Psoas muscle (tissue), 8 donors: Measurements from ENCODE around the gene ITPR2. TPM values are rescaled to one million over a fixed set of nuclear protein-coding genes. Genes with fewer than 3 reads are reported as not detected.

ENCODE experiments used
- ATAC-seq, 4 donors: fragments of 200-7000 bp; cut with Tn5 transposase; one replicate each; pipeline ENCODE4 v1.9.1; 2020; ENCODE audit warnings: moderate library complexity in 3 of 4, mild to moderate bottlenecking in 2 of 4
- DNase-seq, 2 donors: peaks; one replicate each; pipeline ENCODE4 v3.0.0-alpha.2; 2020
- H3K27ac ChIP-seq: fragments of 200-600 bp; one replicate; pipeline ENCODE4 v1.8.0; 2022
- H3K27me3 ChIP-seq, 3 donors: fragments of 200-600 bp in 1 of 3; one replicate each; pipeline versions ENCODE4 v1.6.1 to v1.8.0; 2013 to 2022; ENCODE audit warnings: low read length in 2 of 3, mild to moderate bottlenecking in 2 of 3, moderate library complexity in 1 of 3; ENCODE audit not compliant: insufficient read depth in 3 of 3
- H3K36me3 ChIP-seq, 2 donors: fragments of 200-600 bp in 1 of 2; one replicate each; pipeline versions ENCODE4 v1.6.1 to v1.8.0; 2013 to 2022; ENCODE audit warnings: low read depth in 1 of 2, mild to moderate bottlenecking in 1 of 2, moderate library complexity in 1 of 2; ENCODE audit not compliant: insufficient read depth in 1 of 2
- H3K4me1 ChIP-seq: fragments of 200-600 bp; one replicate; pipeline ENCODE4 v1.8.0; 2022
- H3K4me3 ChIP-seq: fragments of 200-600 bp; one replicate; pipeline ENCODE4 v1.8.0; 2022; ENCODE audit warnings: mild to moderate bottlenecking
- H3K9me3 ChIP-seq: fragments of 200-600 bp; one replicate; pipeline ENCODE4 v1.8.0; 2022
- CTCF ChIP-seq: fragments of 200-600 bp; IDR thresholded peaks from one replicate; pipeline ENCODE4 v1.8.0; 2022; ENCODE audit warnings: antibody characterized with exemption
- whole genome bisulfite sequencing, 3 donors: extraction: QIAGEN DNeasy Blood & Tissue Kit; methylation state at CpG; one replicate each; pipeline versions ENCODE4 v1.1.6 to v1.1.7; 2013; 5-methylcytosine and 5-hydroxymethylcytosine counted together
- intact Hi-C, 2 donors: fragments of 100-400 bp; cut with DNase I; formaldehyde crosslinking; loops; one replicate each; pipeline versions ENCODE4 v1.11.0 to v1.14.2; 2022
- polyA plus RNA-seq, 3 donors: library from polyadenylated mRNA; stranded (reverse); fragments of 200-250 nt; gene quantifications; one replicate each; pipeline ENCODE4 v1.2.3, GENCODE V29; 2013
- total RNA-seq, 4 donors: library from RNA; stranded (reverse); fragmentation: NEBNext Ultra II Directional in 2 of 4; extraction: Animal tissue kit (Norgen Biotek cat#: 25700) in 2 of 4; gene quantifications; one replicate each; pipeline versions ENCODE4 v1.2.1 to v1.2.4, GENCODE V29; 2021 to 2023
- donor health status: healthy with polysubstance abuse.
- donor health status: DM: no; HTN: no; CAD: no; lungs with moderate emphysema.
- donor health status: Bipolar disorder and iron deficiency.
- donor health status: healthy.
- donor health status: DM: yes; HTN: yes; CAD: no.
- donor health status: DM: no; HTN: no; CAD: no.
- donor health status: DM: no; HTN: no; CAD: no.
- donor health status: DM: yes; HTN: yes; CAD: no.

The ITPR2 gene
- total and polyA plus RNA-seq, 7 donors = 0.86 to 10.3 (median 6.1) TPM

GRCh38 chr12:26697217-26697616, 135.8 kb downstream of the ITPR2 start:
- TF ChIP-seq CTCF = no peak
- WGBS, 3 donors = 89 to 93% (median 91%) methylated on average over 3 of the region's 3 CpGs
- intact Hi-C loops = no loop called here
- no peaks in the 10 kb centered on the region for H3K4me1 ChIP-seq
- H3K4me3 ChIP-seq = no peak overlapping the region
- DNase-seq (no peak), ATAC-seq (no peak)
- peaks cover 0 to 24% of the 10 kb centered on the region in 2 donors for H3K36me3 ChIP-seq
- H3K27me3 ChIP-seq = no peaks in the 10 kb centered on the region
- H3K27ac ChIP-seq = no peak overlapping the region
- no peaks in the 10 kb centered on the region for H3K9me3 ChIP-seq

- TF ChIP-seq CTCF = no peak
- Histone ChIP-seq H3K9me3 (no peaks in the 10 kb centered on the region), H3K27me3 (no peaks in the 10 kb centered on the region), H3K4me3 (no peak overlapping the region), H3K4me1 (no peaks in the 10 kb centered on the region), H3K36me3 (peaks cover 0 to 24% of the 10 kb centered on the region in 2 donors), H3K27ac (no peak overlapping the region)
- intact Hi-C loops = no loop called here
- DNase-seq (no peak), ATAC-seq (no peak)
- WGBS, 3 donors = 93 to 94% (median 93%) methylated on average over 7 of the region's 7 CpGs
Observed at GRCh38 chr12:26696613-26697092, 136.3 kb downstream of the ITPR2 start.

GRCh38 chr12:26696048-26696612, 136.9 kb downstream of the ITPR2 start:
- no peak for ATAC-seq
- no peak for TF ChIP-seq CTCF
- Histone ChIP-seq H3K4me3 (no peak overlapping the region), H3K27ac (no peak overlapping the region), H3K36me3 (peaks cover 0 to 24% of the 10 kb centered on the region in 2 donors), H3K9me3 (no peaks in the 10 kb centered on the region), H3K27me3 (no peaks in the 10 kb centered on the region), H3K4me1 (no peaks in the 10 kb centered on the region)
- WGBS, 3 donors = 96 to 97% (median 96%) methylated on average over 3 of the region's 3 CpGs
- DNase-seq = no peak
- intact Hi-C loops = no loop called here

- Histone ChIP-seq H3K36me3 (peaks cover 0 to 24% of the 10 kb centered on the region in 2 donors), H3K4me1 (no peaks in the 10 kb centered on the region), H3K4me3 (no peak overlapping the region), H3K27ac (no peak overlapping the region), H3K9me3 (no peaks in the 10 kb centered on the region), H3K27me3 (no peaks in the 10 kb centered on the region)
- DNase-seq = no peak
- TF ChIP-seq CTCF = no peak
- ATAC-seq = no peak
- intact Hi-C loops = no loop called here
- WGBS, 3 donors = 97 to 100% (median 98%) methylated on average over 2 of the region's 2 CpGs
Observed at GRCh38 chr12:26694402-26694801, 138.6 kb downstream of the ITPR2 start.

DNA sequence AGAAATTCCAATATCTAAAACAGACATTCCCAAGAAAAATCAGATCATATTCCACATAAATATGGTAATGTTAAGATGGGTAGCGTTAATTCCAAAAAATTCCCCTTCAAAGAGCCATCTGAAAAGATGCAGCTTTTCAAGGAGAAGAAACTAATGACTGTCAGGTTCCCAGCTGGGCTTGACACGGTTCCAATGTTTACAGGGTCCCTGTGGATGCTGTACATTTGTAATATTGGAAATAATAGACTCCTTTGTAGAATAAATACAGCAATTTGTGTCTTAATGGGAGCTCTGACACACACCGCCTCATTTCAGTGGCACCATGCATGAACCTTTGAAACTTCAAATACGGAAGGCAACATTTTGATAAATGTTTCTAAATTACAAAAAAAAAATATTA, 140.6 kb downstream of the ITPR2 start:
- H3K9me3 ChIP-seq = no peaks in the 10 kb centered on the region
- no peak for TF ChIP-seq CTCF
- ATAC-seq (no peak), DNase-seq (no peak)
- 75 to 83% (median 80%) methylated on average over 4 of the region's 4 CpGs for WGBS, 3 donors
- peaks cover 0 to 24% of the 10 kb centered on the region in 2 donors for H3K36me3 ChIP-seq
- no peaks in the 10 kb centered on the region for H3K27me3 ChIP-seq
- H3K4me3 ChIP-seq = no peak overlapping the region
- no peaks in the 10 kb centered on the region for H3K4me1 ChIP-seq
- H3K27ac ChIP-seq = no peak overlapping the region
- intact Hi-C loops = no loop called here
